Inflammatory macrophage treated with lipopolysaccharide for 4 hours (primary cell): ENCODE measurements around the gene MRPS25.
"Not testable (repeated sequence)": the region's sequence is repeated elsewhere in the genome, so short reads cannot be mapped to it uniquely, and the experiment has no call there.

Experiments
- DNase-seq: peaks from one replicate; pipeline ENCODE4 v3.0.0-alpha.2; 2020

MRPS25 gene

GRCh38 chr3:15042936-15043335 lies 22.2 kb downstream of the MRPS25 start:
- DNase-seq = no peak

- DNase-seq = no peak
Measured at GRCh38 chr3:15041950-15042349, 23.2 kb downstream of the MRPS25 start.

GRCh38 chr3:15040844-15041243 lies 24.3 kb downstream of the MRPS25 start:
- no peak for DNase-seq

GRCh38 chr3:15038306-15038705 lies 26.8 kb downstream of the MRPS25 start:
- no peak for DNase-seq

- no peak for DNase-seq
Measured at GRCh38 chr3:15033103-15033502, 32.0 kb downstream of the MRPS25 start.

GRCh38 chr3:15032650-15033049 lies 32.5 kb downstream of the MRPS25 start:
- DNase-seq = no peak

- no peak for DNase-seq
Measured at GRCh38 chr3:15029625-15030024, 35.5 kb downstream of the MRPS25 start.

- no peak for DNase-seq
Measured at GRCh38 chr3:15023719-15024118, 41.4 kb downstream of the MRPS25 start.

GRCh38 chr3:15023249-15023648 lies 41.9 kb downstream of the MRPS25 start:
- DNase-seq = no peak

GRCh38 chr3:15017191-15017590 lies 47.9 kb downstream of the MRPS25 start:
- DNase-seq = no peak

- no peak for DNase-seq
Measured at GRCh38 chr3:15015456-15015855, 49.7 kb downstream of the MRPS25 start.

- DNase-seq = no peak
Measured at GRCh38 chr3:15014606-15015328, 50.3 kb downstream of the MRPS25 start.

GRCh38 chr3:15011174-15011573 lies 53.9 kb downstream of the MRPS25 start:
- no peak for DNase-seq

GRCh38 chr3:15010664-15011063 lies 54.5 kb downstream of the MRPS25 start:
- DNase-seq = no peak

- no peak for DNase-seq
Measured at GRCh38 chr3:15009167-15009566, 55.9 kb downstream of the MRPS25 start.

- DNase-seq = no peak
Measured at GRCh38 chr3:15007681-15008141, 57.4 kb downstream of the MRPS25 start.

- DNase-seq = not testable (repeated sequence)
Measured at GRCh38 chr3:14999182-14999581, 65.9 kb downstream of the MRPS25 start.
